WTC11 (cell line): ENCODE results near the gene MTUS2. TPM values are rescaled to one million over a fixed set of nuclear protein-coding genes. Genes with fewer than 3 reads are reported as not detected.

Source experiments
- ATAC-seq: fragments of 200-7000 bp; cut with Tn5 transposase; 2 replicates; pipeline ENCODE4 v1.10.0; 2021; ENCODE audit warnings: mild to moderate bottlenecking, moderate library complexity
- CTCF ChIA-PET: fragments of 300-600 bp; sonication (Branson Sonifier 250); formaldehyde crosslinking; loops from one replicate; lab custom pipeline; 2021; ENCODE audit warnings: antibody characterized with exemption; lab: Charles Lee
- POLR2A ChIA-PET: fragments of 350-600 bp; sonication (Branson Sonifier 250); formaldehyde crosslinking; loops from one replicate; lab custom pipeline; 2021; ENCODE audit warnings: antibody characterized with exemption; lab: Charles Lee
- DNase-seq: peaks from one replicate; pipeline ENCODE4 v3.0.0; 2021; ENCODE audit warnings: low spot score
- H3K27ac Mint-ChIP-seq: 2 replicates; pipeline ENCODE4 v1.8.0; 2021; ENCODE audit warnings: mixed read lengths
- H3K27me3 Mint-ChIP-seq: 2 replicates; pipeline ENCODE4 v1.8.0; 2021; ENCODE audit warnings: low read depth, mild to moderate bottlenecking, moderate library complexity, mixed read lengths
- H3K36me3 Mint-ChIP-seq: 2 replicates; pipeline ENCODE4 v1.8.0; 2021; ENCODE audit warnings: mixed read lengths
- H3K4me1 Mint-ChIP-seq: 2 replicates; pipeline ENCODE4 v1.8.0; 2022; ENCODE audit warnings: mixed read lengths
- H3K4me3 Mint-ChIP-seq: 2 replicates; pipeline ENCODE4 v1.8.0; 2021; ENCODE audit warnings: mild to moderate bottlenecking, moderate library complexity, mixed read lengths
- H3K9me3 Mint-ChIP-seq: 2 replicates; pipeline ENCODE4 v1.8.0; 2021; ENCODE audit warnings: mixed read lengths
- AFF4 ChIP-seq: sonication (generic); formaldehyde crosslinking; IDR thresholded peaks from 2 replicates; pipeline ENCODE4 v1.8.1; 2023; ENCODE audit warnings: mild to moderate bottlenecking, missing genetic modification reagents, borderline replicate concordance
- CDX4 ChIP-seq: fragments of 250-450 bp; sonication (Bioruptor Pico); IDR thresholded peaks from 2 replicates; pipeline ENCODE4 v1.9.0; 2021; ENCODE audit warnings: moderate library complexity, mild to moderate bottlenecking, inconsistent platforms, borderline replicate concordance
- CREM ChIP-seq: sonication (generic); formaldehyde crosslinking; IDR thresholded peaks from 2 replicates; pipeline ENCODE4 v1.8.1; 2022; ENCODE audit warnings: mild to moderate bottlenecking, missing genetic modification reagents, moderate library complexity
- E2F5 ChIP-seq: sonication (generic); formaldehyde crosslinking; IDR thresholded peaks from 2 replicates; pipeline ENCODE4 v1.8.1; 2022; ENCODE audit warnings: mild to moderate bottlenecking, moderate library complexity, missing genetic modification reagents
- ERG ChIP-seq: fragments of 250-450 bp; sonication (Bioruptor Pico); IDR thresholded peaks from 2 replicates; pipeline ENCODE4 v1.8.0; 2021; ENCODE audit warnings: mild to moderate bottlenecking
- GABPB1 ChIP-seq: sonication (generic); formaldehyde crosslinking; IDR thresholded peaks from 2 replicates; pipeline ENCODE4 v1.8.1; 2023; ENCODE audit warnings: mild to moderate bottlenecking, missing genetic modification reagents
- JAZF1 ChIP-seq: fragments of 250-450 bp; sonication (Bioruptor Pico); IDR thresholded peaks from 2 replicates; pipeline ENCODE4 v1.9.0; 2021; ENCODE audit warnings: moderate library complexity, mild to moderate bottlenecking, inconsistent platforms
- MXD4 ChIP-seq: fragments of 250-450 bp; sonication (Bioruptor Pico); IDR thresholded peaks from 2 replicates; pipeline ENCODE4 v1.8.0; 2021; ENCODE audit warnings: mild to moderate bottlenecking, moderate library complexity, borderline replicate concordance
- NFATC4 ChIP-seq: fragments of 250-450 bp; sonication (Bioruptor Pico); IDR thresholded peaks from 2 replicates; pipeline ENCODE4 v1.9.0; 2021; ENCODE audit warnings: mild to moderate bottlenecking
- NR1H2 ChIP-seq: sonication (generic); formaldehyde crosslinking; IDR thresholded peaks from 2 replicates; pipeline ENCODE4 v1.9.0; 2021; ENCODE audit warnings: mild to moderate bottlenecking, moderate library complexity, missing genetic modification reagents
- RELA ChIP-seq: sonication (generic); formaldehyde crosslinking; IDR thresholded peaks from 2 replicates; pipeline ENCODE4 v1.8.1; 2022; ENCODE audit warnings: missing genetic modification reagents, mild to moderate bottlenecking, borderline replicate concordance
- RORB ChIP-seq: fragments of 250-450 bp; sonication (Bioruptor Pico); IDR thresholded peaks from 2 replicates; pipeline ENCODE4 v1.9.0; 2021; ENCODE audit warnings: mild to moderate bottlenecking
- SMAD3 ChIP-seq: sonication (generic); formaldehyde crosslinking; IDR thresholded peaks from 2 replicates; pipeline ENCODE4 v1.8.0; 2022; ENCODE audit warnings: missing genetic modification reagents, mild to moderate bottlenecking, borderline replicate concordance
- SOX15 ChIP-seq: fragments of 250-450 bp; sonication (Bioruptor Pico); IDR thresholded peaks from 2 replicates; pipeline ENCODE4 v1.9.0; 2021; ENCODE audit warnings: mild to moderate bottlenecking
- TEAD4 ChIP-seq: sonication (generic); formaldehyde crosslinking; IDR thresholded peaks from 2 replicates; pipeline ENCODE4 v1.8.0; 2022; ENCODE audit warnings: mild to moderate bottlenecking, missing genetic modification reagents
- ZMAT4 ChIP-seq: fragments of 250-450 bp; sonication (Bioruptor Pico); IDR thresholded peaks from 2 replicates; pipeline ENCODE4 v1.9.0; 2021; ENCODE audit warnings: mild to moderate bottlenecking
- ZNF219 ChIP-seq: sonication (generic); formaldehyde crosslinking; IDR thresholded peaks from 2 replicates; pipeline ENCODE4 v1.8.0; 2023; ENCODE audit warnings: missing genetic modification reagents, mild to moderate bottlenecking, borderline replicate concordance
- ZNF263 ChIP-seq: sonication (generic); formaldehyde crosslinking; IDR thresholded peaks from 2 replicates; pipeline ENCODE4 v1.8.1; 2022; ENCODE audit warnings: low read depth, mild to moderate bottlenecking, moderate library complexity, missing genetic modification reagents
- ZNF425 ChIP-seq: fragments of 250-450 bp; sonication (Bioruptor Pico); conservative IDR thresholded peaks from 2 replicates; pipeline ENCODE4 v1.9.0; 2021; ENCODE audit warnings: mild to moderate bottlenecking
- ZNF532 ChIP-seq: fragments of 250-450 bp; sonication (Bioruptor Pico); IDR thresholded peaks from 2 replicates; pipeline ENCODE4 v1.9.0; 2021; ENCODE audit warnings: mild to moderate bottlenecking, borderline replicate concordance
- total RNA-seq: library from RNA; stranded (reverse); gene quantifications from 3 replicates; pipeline ENCODE4 v1.2.3, GENCODE V29; 2021

MTUS2 gene
- total RNA-seq, 1 experiment from 2014 or later: 0.22 TPM

- ATAC-seq: no peak
- POLR2A ChIA-PET: interaction anchor here (0.6 kb wide), 1 partner anchor 713 kb away, joined by 4 read pairs; no protein-coding TSS in a partner anchor
- TF ChIP-seq SOX15: no peak
- no peak for TF ChIP-seq NR1H2 (CRISPR knock-in tag)
- no peak for TF ChIP-seq ZNF219 (CRISPR knock-in tag)
- TF ChIP-seq RORB: no peak
- TF ChIP-seq MXD4 (CRISPR knock-in tag): no peak
- no peak for TF ChIP-seq NFATC4
- TF ChIP-seq E2F5 (CRISPR knock-in tag): no peak
- TF ChIP-seq JAZF1: no peak
- no peak for TF ChIP-seq ERG
- no peak for TF ChIP-seq ZNF263 (CRISPR knock-in tag)
- TF ChIP-seq CREM (CRISPR knock-in tag): no peak
- no peak for TF ChIP-seq AFF4
- no peak for TF ChIP-seq ZNF532 (CRISPR knock-in tag)
- TF ChIP-seq RELA (CRISPR knock-in tag): no peak
- TF ChIP-seq ZNF425 (CRISPR knock-in tag): no peak
- no peak for TF ChIP-seq SMAD3 (CRISPR knock-in tag)
- no peak for TF ChIP-seq CDX4
- no peak for TF ChIP-seq ZMAT4 (CRISPR knock-in tag)
- no peak for TF ChIP-seq GABPB1
- no peak for TF ChIP-seq TEAD4 (CRISPR knock-in tag)
- TF ChIP-seq, all 79 proteins: peak for 0
- Mint-ChIP-seq H3K9me3 (peaks cover 2% of the 10 kb centered on the region), H3K36me3 (peaks cover 1% of the 10 kb centered on the region), H3K4me1 (peaks cover 23% of the 10 kb centered on the region), H3K4me3 (no peak overlapping the region), H3K27me3 (no peaks in the 10 kb centered on the region), H3K27ac (peak overlapping the region; percentile 30; the same call in 1 of the 2 replicates)
- DNase-seq: no peak
- CTCF ChIA-PET: interaction anchor here (1.4 kb wide), 1 partner anchor 363 kb away, joined by 4 read pairs; no protein-coding TSS in a partner anchor
These were observed 185.6 kb downstream of the MTUS2 start for GRCh38 chr13:29005763-29006120.
